HepG2 (cell line): ENCODE results near the gene KRTAP12-3. TPM values are rescaled to one million over a fixed set of nuclear protein-coding genes. Genes with fewer than 3 reads are reported as not detected.

Experiments
- FOXJ3 ChIP-seq: sonication (generic); formaldehyde crosslinking; IDR thresholded peaks from 2 replicates; pipeline ENCODE4 v1.4.0; 2020; ENCODE audit warnings: missing genetic modification reagents, mild to moderate bottlenecking, borderline replicate concordance
- GTF3A ChIP-seq: sonication (generic); formaldehyde crosslinking; conservative IDR thresholded peaks from 2 replicates; pipeline ENCODE4 v1.4.0; 2020; ENCODE audit warnings: mild to moderate bottlenecking, missing genetic modification reagents
- PAXIP1 ChIP-seq: sonication (generic); formaldehyde crosslinking; conservative IDR thresholded peaks from 2 replicates; pipeline ENCODE4 v1.4.0; 2020; ENCODE audit warnings: mild to moderate bottlenecking, missing genetic modification reagents, moderate library complexity
- RELA ChIP-seq: sonication (generic); formaldehyde crosslinking; IDR thresholded peaks from 2 replicates; pipeline ENCODE4 v1.4.0; 2020; ENCODE audit warnings: missing genetic modification reagents
- STAT6 ChIP-seq: sonication (generic); formaldehyde crosslinking; IDR thresholded peaks from 2 replicates; pipeline ENCODE4 v1.4.0; 2020; ENCODE audit warnings: missing genetic modification reagents, mild to moderate bottlenecking, borderline replicate concordance
- THAP8 ChIP-seq: sonication (generic); formaldehyde crosslinking; IDR thresholded peaks from 2 replicates; pipeline ENCODE4 v1.5.1; 2020; ENCODE audit warnings: missing genetic modification reagents, mild to moderate bottlenecking, borderline replicate concordance
- ZBTB7A ChIP-seq: sonication (generic); formaldehyde crosslinking; IDR thresholded peaks from 2 replicates; pipeline ENCODE4 v1.8.0; 2022; ENCODE audit warnings: mild to moderate bottlenecking, missing genetic modification reagents
- ZC3H13 ChIP-seq: sonication (generic); formaldehyde crosslinking; IDR thresholded peaks from 2 replicates; pipeline ENCODE4 v1.8.1; 2023; ENCODE audit warnings: mild to moderate bottlenecking, missing genetic modification reagents, moderate library complexity
- ZFAT ChIP-seq: sonication (generic); formaldehyde crosslinking; conservative IDR thresholded peaks from 2 replicates; pipeline ENCODE4 v1.8.1; 2023; ENCODE audit warnings: missing genetic modification reagents, inconsistent platforms
- ZFP36L2 ChIP-seq: sonication (generic); formaldehyde crosslinking; IDR thresholded peaks from 2 replicates; pipeline ENCODE4 v1.4.0; 2020; ENCODE audit warnings: missing genetic modification reagents
- ZNF224 ChIP-seq: sonication (generic); formaldehyde crosslinking; IDR thresholded peaks from 2 replicates; pipeline ENCODE4 v1.5.0; 2020; ENCODE audit warnings: mild to moderate bottlenecking, missing genetic modification reagents
- ZNF235 ChIP-seq: sonication (generic); formaldehyde crosslinking; IDR thresholded peaks from 2 replicates; pipeline ENCODE4 v1.8.1; 2023; ENCODE audit warnings: mild to moderate bottlenecking, missing genetic modification reagents, borderline replicate concordance
- ZNF574 ChIP-seq: sonication (generic); formaldehyde crosslinking; IDR thresholded peaks from 2 replicates; pipeline ENCODE4 v1.4.0; 2020; ENCODE audit warnings: missing genetic modification reagents
- ZNF670 ChIP-seq: sonication (generic); formaldehyde crosslinking; IDR thresholded peaks from 2 replicates; pipeline ENCODE4 v1.8.0; 2022; ENCODE audit warnings: mild to moderate bottlenecking, missing genetic modification reagents, borderline replicate concordance
- ZNF678 ChIP-seq: sonication (generic); formaldehyde crosslinking; IDR thresholded peaks from 2 replicates; pipeline ENCODE4 v1.4.0; 2020; ENCODE audit warnings: mild to moderate bottlenecking, missing genetic modification reagents
- ZSCAN5A ChIP-seq: sonication (generic); formaldehyde crosslinking; IDR thresholded peaks from 2 replicates; pipeline ENCODE4 v1.8.0; 2022; ENCODE audit warnings: mild to moderate bottlenecking, missing genetic modification reagents, borderline replicate concordance
- polyA plus RNA-seq, 8 experiments: library from polyadenylated mRNA; depleted of rRNA in 3 of 8; stranded (reverse) in 7 of 8; unstranded in 1 of 8; fragments of >200 nt; fragmentation: Illumina TruSeq in 4 of 8; extraction: Trizol in 4 of 8; gene quantifications; 2 replicates each; pipeline versions ENCODE4 v1.2.1 to v1.2.3, GENCODE V29; 2011 to 2016; ENCODE audit warnings: low read depth in 4 of 8, missing spikeins in 1 of 8, mixed read lengths in 1 of 8; ENCODE audit not compliant: insufficient read depth in 1 of 8
- total RNA-seq, 5 experiments: library from RNA; depleted of rRNA; stranded (reverse); fragments of >200 nt; fragmentation: Illumina TruSeq; extraction: Trizol; gene quantifications; 2 replicates each; pipeline ENCODE4 v1.2.3, GENCODE V29; 2016; ENCODE audit warnings: low read depth in 1 of 5

KRTAP12-3 gene
- total and polyA plus RNA-seq, 2 of the 13 experiments (the other 11 are each of a cell fraction or from before 2014, with no cell fraction given): not detected

- TF ChIP-seq ZNF678 (CRISPR knock-in tag) (no peak), THAP8 (CRISPR knock-in tag) (no peak), ZFP36L2 (no peak), ZNF574 (CRISPR knock-in tag) (peak; percentile 47), ZC3H13 (CRISPR knock-in tag) (no peak), FOXJ3 (no peak), RELA (no peak), PAXIP1 (CRISPR knock-in tag) (peak; percentile 86), STAT6 (CRISPR knock-in tag) (0 out of 2 replicates have a peak, but pooled peaks have one; percentile 38), GTF3A (CRISPR knock-in tag) (no peak), ZSCAN5A (CRISPR knock-in tag) (no peak), ZNF224 (no peak), ZBTB7A (CRISPR knock-in tag) (peak; percentile 74; the same call in 1 of the 2 replicates), ZFAT (CRISPR knock-in tag) (no peak), ZNF670 (CRISPR knock-in tag) (no peak), ZNF235 (CRISPR knock-in tag) (no peak)
Measured at GRCh38 chr21:44700101-44701022, 42.6 kb downstream of the KRTAP12-3 start (continued).
